Measurements from ENCODE around the gene GPR4.

The GPR4 gene

DNA sequence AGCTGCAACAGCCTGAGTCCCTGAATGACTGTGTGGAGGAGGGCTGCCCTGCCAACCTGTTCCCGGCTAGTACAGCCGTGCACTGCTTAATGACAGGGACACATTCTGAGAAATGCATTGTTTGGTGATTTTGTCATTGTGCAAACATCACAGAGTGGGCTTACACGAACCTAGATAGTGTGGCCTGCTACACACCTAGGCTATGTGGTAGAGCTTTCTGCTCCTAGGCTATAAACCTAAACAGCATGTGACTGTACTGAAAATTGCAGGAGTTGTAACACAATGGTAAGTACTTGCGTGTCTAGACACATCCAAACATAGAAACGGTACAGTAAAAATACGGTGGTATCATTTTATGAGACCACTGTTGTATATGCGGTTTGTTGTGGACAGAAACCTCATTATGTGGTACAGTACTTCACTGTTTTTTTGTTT lies 59.8 kb downstream of the GPR4 start:
- Histone ChIP-seq H3K4me1 (ENCODE audit: control extremely low read depth in 1 of 4, control insufficient read depth in 4 of 4, insufficient read depth in 4 of 4, low read length in 3 of 4) (peaks cover 5 to 20% (median 8%) of the 10 kb centered on the region in 4 experiments), H3K9me3 (ENCODE audit: control extremely low read depth in 1 of 5, control insufficient read depth in 4 of 5, insufficient read depth in 2 of 5, low read depth in 1 of 5, low read length in 4 of 5) (peaks cover 0 to 9% (median 0%) of the 10 kb centered on the region in 5 experiments), H3K27me3 (replicated peaks in 2 of 5; ENCODE audit: control insufficient read depth in 4 of 5, insufficient read depth in 5 of 5, low read length in 4 of 5) (no peaks in the 10 kb centered on the region), H3K4me3 (ENCODE audit: control insufficient read depth in 1 of 7, extremely low read depth in 1 of 7, insufficient read depth in 4 of 7, low read depth in 2 of 7, low read length in 6 of 7) (no peak overlapping the region), H3K36me3 (ENCODE audit: control insufficient read depth in 4 of 4, insufficient read depth in 4 of 4, low read length in 3 of 4) (no peaks in the 10 kb centered on the region), H3K27ac (ENCODE audit: insufficient read depth in 1 of 2, low read depth in 1 of 2, low read length in 2 of 2, poor library complexity in 1 of 2, severe bottlenecking in 2 of 2) (no peak overlapping the region)
- DNase-seq: no peak
- ChIA-PET CTCF (no interaction called here), POLR2A (no interaction called here)
- WGBS (ENCODE audit: insufficient coverage): 89% methylated on average over 4 of the region's 7 CpGs
